Common myeloid progenitor, CD34-positive (primary cell): Measurements from ENCODE around the gene FAM185A.
"Not testable (repeated sequence)": the region's sequence is repeated elsewhere in the genome, so short reads cannot be mapped to it uniquely, and the experiment has no call there.

ENCODE experiments used
- CTCF ChIA-PET: fragments of 350-600 bp; sonication (Branson Sonifier 250); formaldehyde crosslinking; loops from one replicate; lab custom pipeline; 2021; ENCODE audit warnings: antibody characterized with exemption; lab: Charles Lee
- POLR2A ChIA-PET: fragments of 350-600 bp; sonication (Branson Sonifier 250); formaldehyde crosslinking; loops from one replicate; lab custom pipeline; 2021; ENCODE audit warnings: antibody characterized with exemption; lab: Charles Lee
- DNase-seq, 3 donors: peaks; one replicate each; pipeline versions ENCODE4 v3.0.0 to v3.0.0-alpha.2; 2013
- H3K27ac ChIP-seq, 2 experiments: 1 replicate in 1 of 2; 2 replicates in 1 of 2; pipeline ENCODE4 v1.7.0; 2013; ENCODE audit warnings: inconsistent platforms in 2 of 2, low read length in 2 of 2, mild to moderate bottlenecking in 2 of 2, low read depth in 1 of 2, moderate library complexity in 1 of 2; ENCODE audit not compliant: severe bottlenecking in 2 of 2, insufficient read depth in 1 of 2, poor library complexity in 1 of 2
- H3K27me3 ChIP-seq, 5 experiments: replicated peaks in 2 of 5; 1 replicate in 3 of 5; 2 replicates in 2 of 5; pipeline versions ENCODE4 v1.6.1 to v1.7.0; 2013; ENCODE audit warnings: low read length in 4 of 5, mild to moderate bottlenecking in 2 of 5, moderate library complexity in 2 of 5, inconsistent platforms in 1 of 5; ENCODE audit not compliant: insufficient read depth in 5 of 5, control insufficient read depth in 4 of 5
- H3K36me3 ChIP-seq, 4 experiments: 1 replicate in 2 of 4; 2 replicates in 2 of 4; pipeline versions ENCODE4 v1.6.1 to v1.7.0; 2013; ENCODE audit warnings: low read length in 3 of 4, control low read depth in 1 of 4, mild to moderate bottlenecking in 1 of 4; ENCODE audit not compliant: control insufficient read depth in 4 of 4, insufficient read depth in 4 of 4
- H3K4me1 ChIP-seq, 4 experiments: 1 replicate in 3 of 4; 2 replicates in 1 of 4; pipeline versions ENCODE4 v1.6.1 to v1.7.1; 2013; ENCODE audit warnings: low read length in 3 of 4, mild to moderate bottlenecking in 3 of 4, control low read depth in 1 of 4, inconsistent platforms in 1 of 4, moderate library complexity in 1 of 4; ENCODE audit not compliant: control insufficient read depth in 4 of 4, insufficient read depth in 4 of 4; ENCODE audit errors: control extremely low read depth in 1 of 4
- H3K4me3 ChIP-seq, 7 experiments: 1 replicate in 4 of 7; 2 replicates in 3 of 7; pipeline versions ENCODE4 v1.5.1 to v1.7.0; 2013; ENCODE audit warnings: mild to moderate bottlenecking in 7 of 7, low read length in 6 of 7, moderate library complexity in 6 of 7, inconsistent platforms in 2 of 7, low read depth in 2 of 7, control low read depth in 1 of 7; ENCODE audit not compliant: insufficient read depth in 4 of 7, control insufficient read depth in 1 of 7; ENCODE audit errors: extremely low read depth in 1 of 7
- H3K9me3 ChIP-seq, 5 experiments: 1 replicate in 4 of 5; 2 replicates in 1 of 5; pipeline versions ENCODE4 v1.6.1 to v1.7.1; 2013; ENCODE audit warnings: low read length in 4 of 5, mild to moderate bottlenecking in 2 of 5, inconsistent platforms in 1 of 5, low read depth in 1 of 5, moderate library complexity in 1 of 5; ENCODE audit not compliant: control insufficient read depth in 4 of 5, insufficient read depth in 2 of 5; ENCODE audit errors: control extremely low read depth in 1 of 5
- WGBS: methylation state at CpG from one replicate; pipeline ENCODE4 v1.1.5; 2013; ENCODE audit not compliant: insufficient coverage; 5-methylcytosine and 5-hydroxymethylcytosine counted together

FAM185A gene

DNA sequence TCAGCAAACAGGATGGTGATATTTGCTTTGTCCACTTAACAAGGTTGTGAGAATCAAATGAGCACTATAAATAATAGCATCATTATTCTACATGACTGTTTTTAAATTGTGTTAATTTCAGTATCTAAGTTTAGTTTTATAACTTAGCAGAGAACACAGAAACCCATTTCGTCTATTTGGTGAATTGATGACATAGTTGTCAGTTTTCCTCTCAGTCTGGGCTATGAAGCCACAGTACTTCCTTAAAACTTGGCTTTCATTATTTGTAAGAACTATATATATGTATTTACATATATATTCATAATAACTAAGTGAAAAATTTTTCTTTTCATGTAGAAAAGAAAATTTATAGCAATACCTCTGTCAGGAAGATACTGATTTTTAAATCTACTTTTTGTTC lies 11.1 kb downstream of the FAM185A start:
- H3K9me3 ChIP-seq, H3K27me3 ChIP-seq, H3K4me3 ChIP-seq, H3K4me1 ChIP-seq, H3K27ac ChIP-seq, POLR2A ChIA-PET, H3K36me3 ChIP-seq: not testable (repeated sequence)
- WGBS: no CpG with 5 or more reads among the region's 1 CpG
- CTCF ChIA-PET: interaction anchor here (1.4 kb wide), 2 partner anchors 302 to 305 kb away, joined by 4 to 5 read pairs; no protein-coding TSS in a partner anchor
- peak in 1 of 3 donors; percentile 4 for DNase-seq

DNA sequence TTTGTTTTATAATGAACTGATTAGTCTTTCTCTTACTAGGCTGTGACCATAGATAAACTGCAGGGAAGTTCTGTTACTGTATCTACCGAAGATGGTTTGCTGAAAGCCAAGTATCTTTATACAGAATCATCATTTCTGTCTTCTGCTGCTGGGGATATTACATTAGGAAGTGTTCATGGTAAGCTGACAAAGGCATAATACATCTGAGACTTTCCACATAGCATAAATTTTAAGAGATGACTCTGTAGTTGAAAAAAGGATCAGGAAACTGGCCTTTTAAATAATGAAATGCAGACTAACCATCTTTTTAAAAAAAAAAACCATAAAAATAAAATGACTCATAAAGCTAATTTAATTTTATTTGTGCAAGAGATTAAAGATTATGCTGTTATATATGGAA lies 12.4 kb downstream of the FAM185A start:
- H3K4me3 ChIP-seq, H3K9me3 ChIP-seq, H3K4me1 ChIP-seq, DNase-seq, H3K27ac ChIP-seq, H3K27me3 ChIP-seq, CTCF ChIA-PET, POLR2A ChIA-PET, H3K36me3 ChIP-seq: not testable (repeated sequence)
- no CpG with 5 or more reads among the region's 1 CpG for WGBS

DNA sequence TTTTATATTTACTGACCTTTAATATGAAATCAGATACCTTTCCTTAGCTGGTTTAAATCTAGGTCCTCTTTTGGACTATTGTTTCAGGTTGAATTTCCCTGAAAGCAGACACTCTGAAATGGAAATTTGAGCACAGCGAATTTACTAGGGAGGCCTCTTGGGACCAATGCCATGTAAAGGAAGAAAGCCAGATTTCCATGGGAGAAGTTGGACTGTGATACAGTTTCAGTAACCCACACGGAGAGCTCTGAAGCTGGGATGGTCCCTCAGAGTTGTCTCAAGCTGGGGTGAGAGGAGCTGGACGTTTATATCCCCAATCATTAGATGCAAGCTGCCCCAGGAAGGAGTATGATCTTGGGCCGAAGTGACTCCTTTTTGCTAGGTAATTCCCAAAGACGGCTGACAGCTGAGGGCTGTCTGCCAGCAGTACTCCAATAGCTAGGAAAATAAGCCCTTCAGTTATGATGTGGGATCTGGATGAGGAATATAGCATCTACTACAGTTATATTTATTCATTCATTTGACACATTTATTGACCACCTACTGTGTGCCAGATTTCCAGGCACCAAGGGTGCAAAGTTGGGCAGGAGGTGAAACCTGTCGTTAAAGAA lies 14.6 kb downstream of the FAM185A start:
- H3K27ac ChIP-seq, H3K4me3 ChIP-seq, H3K9me3 ChIP-seq, H3K4me1 ChIP-seq, DNase-seq, CTCF ChIA-PET, POLR2A ChIA-PET, H3K27me3 ChIP-seq, H3K36me3 ChIP-seq: not testable (repeated sequence)
- 100% methylated on average over 2 of the region's 6 CpGs for WGBS

DNA sequence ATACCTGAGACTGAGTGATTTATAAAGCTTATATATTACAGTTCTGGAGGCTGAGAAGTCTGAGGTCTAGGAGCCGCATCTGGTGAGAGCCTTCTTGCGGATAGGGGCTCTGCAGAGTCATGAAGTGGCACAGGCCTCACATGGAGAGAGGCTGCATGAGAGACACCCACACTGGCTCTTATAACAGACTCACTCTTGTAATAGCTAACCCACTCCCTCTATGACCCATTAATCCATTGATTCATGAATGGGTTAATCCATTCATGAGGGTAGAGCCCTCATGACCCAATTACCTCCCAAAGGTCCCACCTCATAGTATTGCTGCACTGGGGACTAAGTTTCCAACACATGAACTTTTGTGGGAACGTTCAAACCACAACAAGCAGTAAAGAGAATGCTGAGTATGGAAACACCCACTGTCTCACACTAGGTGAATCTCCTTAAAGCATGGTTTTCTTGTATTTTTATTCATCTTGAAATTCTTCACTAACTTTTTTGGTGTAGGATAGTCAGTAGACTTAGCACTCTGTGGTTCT lies 20.9 kb downstream of the FAM185A start:
- DNase-seq, H3K9me3 ChIP-seq, H3K4me1 ChIP-seq, CTCF ChIA-PET, POLR2A ChIA-PET, H3K27me3 ChIP-seq, H3K27ac ChIP-seq, H3K4me3 ChIP-seq, H3K36me3 ChIP-seq: not testable (repeated sequence)
- WGBS: 80% methylated on average over 1 of the region's 3 CpGs

DNA sequence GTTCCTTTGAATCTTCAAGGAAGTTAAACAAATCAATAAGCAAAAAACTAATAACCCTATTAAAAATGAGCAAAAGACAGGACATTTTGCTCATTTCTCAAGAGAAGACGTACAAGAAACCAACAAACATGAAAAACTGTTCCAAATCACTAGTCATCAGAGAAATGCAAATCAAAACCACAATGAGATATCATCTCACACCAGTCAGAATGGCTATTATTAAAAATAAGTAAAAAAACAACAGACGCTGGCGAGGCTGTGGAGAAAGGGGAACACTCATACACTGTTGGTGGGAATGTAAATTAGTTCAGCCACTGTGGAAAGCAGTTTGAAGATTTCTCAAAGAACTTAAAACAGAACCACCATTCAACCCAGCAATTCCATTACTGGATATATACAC lies 21.7 kb downstream of the FAM185A start:
- H3K9me3 ChIP-seq, H3K4me1 ChIP-seq, H3K27me3 ChIP-seq, CTCF ChIA-PET, POLR2A ChIA-PET, H3K4me3 ChIP-seq, H3K27ac ChIP-seq, H3K36me3 ChIP-seq: not testable (repeated sequence)
- peak in 2 of 3 donors; percentile 10 to 30 for DNase-seq
- WGBS: no CpG with 5 or more reads among the region's 3 CpGs

DNA sequence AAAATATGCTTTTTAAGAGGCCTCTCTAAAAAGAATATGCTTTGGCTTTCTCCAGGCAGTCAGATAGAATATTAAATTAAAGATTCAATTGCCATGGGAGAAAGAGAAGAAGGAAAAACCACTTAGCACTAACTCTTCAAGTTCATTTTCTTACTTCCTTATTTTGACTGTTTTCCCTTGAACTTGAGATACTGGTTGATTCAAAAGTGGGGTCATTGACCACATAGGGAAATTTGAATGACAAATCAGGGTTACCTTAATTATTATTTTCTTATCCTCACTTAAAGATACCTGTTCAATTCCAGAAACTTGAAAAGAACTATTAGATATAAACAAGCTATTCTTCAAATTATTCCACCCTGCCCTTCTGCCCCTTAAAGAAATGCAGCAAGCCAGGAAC lies 27.4 kb downstream of the FAM185A start:
- H3K4me3 ChIP-seq, CTCF ChIA-PET, POLR2A ChIA-PET, H3K27me3 ChIP-seq, H3K4me1 ChIP-seq, H3K27ac ChIP-seq, H3K9me3 ChIP-seq: not testable (repeated sequence)
- peaks cover 0 to 14% (median 1%) of the 10 kb centered on the region in 4 experiments for H3K36me3 ChIP-seq
- peak in 2 of 3 donors; percentile 12 to 24 for DNase-seq

DNA sequence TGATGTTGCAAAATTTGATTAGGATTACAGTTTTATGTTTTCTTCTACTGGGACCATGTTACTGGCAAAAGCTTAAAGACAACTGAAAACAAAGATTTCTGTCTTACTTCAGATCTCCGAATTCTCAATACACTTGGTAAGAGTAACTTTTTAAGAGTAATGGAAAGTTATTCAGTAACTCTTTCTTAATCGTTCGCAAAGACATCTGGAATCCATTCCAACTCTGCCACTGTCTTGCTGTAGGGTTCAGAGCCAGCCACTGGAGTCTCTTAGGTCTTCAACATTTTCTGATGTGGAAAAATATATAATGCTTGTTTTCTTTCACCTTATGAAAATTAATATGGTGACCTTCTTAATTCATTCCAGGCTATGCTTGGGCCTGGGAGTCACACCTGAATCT lies 29.9 kb downstream of the FAM185A start:
- H3K4me1 ChIP-seq, H3K27me3 ChIP-seq, H3K9me3 ChIP-seq, POLR2A ChIA-PET, H3K27ac ChIP-seq, H3K4me3 ChIP-seq, DNase-seq, CTCF ChIA-PET: not testable (repeated sequence)
- H3K36me3 ChIP-seq: peaks cover 0 to 15% (median 2%) of the 10 kb centered on the region in 4 experiments
- no CpG with 5 or more reads among the region's 3 CpGs for WGBS
